ENCODE measurements around the gene DAP. TPM values are rescaled to one million over a fixed set of nuclear protein-coding genes. Genes with fewer than 3 reads are reported as not detected.

DAP gene
- total RNA-seq, 1 donor from 2014 or later = 22.9 TPM

DNA sequence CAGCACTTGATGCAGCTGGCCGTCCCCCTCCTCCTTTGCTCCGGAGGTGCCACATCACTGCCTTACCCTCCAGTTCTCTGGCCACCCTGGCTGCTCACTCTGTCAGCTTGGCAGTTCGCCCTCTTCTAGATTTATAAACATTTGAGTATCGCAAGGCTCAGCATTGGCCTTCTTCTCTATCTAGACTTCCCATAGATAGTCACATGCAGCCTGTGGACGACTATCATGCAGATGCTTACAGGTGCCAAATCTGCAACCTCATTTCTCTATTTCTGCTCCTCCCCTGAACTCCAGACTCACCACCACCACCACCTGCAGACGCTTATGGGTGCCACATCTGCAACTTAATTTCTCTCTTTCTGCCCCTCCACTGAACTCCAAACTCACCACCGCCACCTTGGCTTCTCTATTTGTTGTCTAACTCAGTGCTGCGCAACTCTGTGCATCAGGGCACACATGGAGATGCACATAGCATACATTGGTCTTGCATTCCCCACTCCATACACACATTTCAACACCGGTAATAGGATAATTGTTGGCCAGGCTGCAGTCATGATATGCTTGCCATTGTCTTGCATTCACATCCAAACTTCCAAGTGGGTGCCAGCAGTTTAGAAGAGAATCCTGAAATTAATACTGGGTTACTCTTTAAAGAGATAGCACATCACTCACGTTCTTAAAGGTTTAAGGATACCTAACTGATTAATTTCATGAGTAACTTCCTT lies 1.9 kb upstream of the DAP start:
- DNase-seq = no peak
- peak overlapping the region; percentile 96 for H3K27ac ChIP-seq (replicated peaks)
- H3K27me3 ChIP-seq (ENCODE audit: low read depth) = no peaks in the 10 kb centered on the region
- intact Hi-C loops (cut with micrococcal nuclease) = loop anchor here (10.0 kb wide), 1 partner anchor 408 kb away; the partner anchor contains the start of gene MARCHF6
- TF ChIP-seq, protein P1, sequence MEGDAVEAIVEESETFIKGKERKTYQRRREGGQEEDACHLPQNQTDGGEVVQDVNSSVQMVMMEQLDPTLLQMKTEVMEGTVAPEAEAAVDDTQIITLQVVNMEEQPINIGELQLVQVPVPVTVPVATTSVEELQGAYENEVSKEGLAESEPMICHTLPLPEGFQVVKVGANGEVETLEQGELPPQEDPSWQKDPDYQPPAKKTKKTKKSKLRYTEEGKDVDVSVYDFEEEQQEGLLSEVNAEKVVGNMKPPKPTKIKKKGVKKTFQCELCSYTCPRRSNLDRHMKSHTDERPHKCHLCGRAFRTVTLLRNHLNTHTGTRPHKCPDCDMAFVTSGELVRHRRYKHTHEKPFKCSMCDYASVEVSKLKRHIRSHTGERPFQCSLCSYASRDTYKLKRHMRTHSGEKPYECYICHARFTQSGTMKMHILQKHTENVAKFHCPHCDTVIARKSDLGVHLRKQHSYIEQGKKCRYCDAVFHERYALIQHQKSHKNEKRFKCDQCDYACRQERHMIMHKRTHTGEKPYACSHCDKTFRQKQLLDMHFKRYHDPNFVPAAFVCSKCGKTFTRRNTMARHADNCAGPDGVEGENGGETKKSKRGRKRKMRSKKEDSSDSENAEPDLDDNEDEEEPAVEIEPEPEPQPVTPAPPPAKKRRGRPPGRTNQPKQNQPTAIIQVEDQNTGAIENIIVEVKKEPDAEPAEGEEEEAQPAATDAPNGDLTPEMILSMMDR (IDR thresholded peaks at IDR 0.05; ENCODE audit: borderline replicate concordance) = no peak
- H3K36me3 ChIP-seq = no peaks in the 10 kb centered on the region
- no peaks in the 10 kb centered on the region for H3K9me3 ChIP-seq (replicated peaks)
- no peak overlapping the region for H3K4me3 ChIP-seq
- peaks cover 26% of the 10 kb centered on the region for H3K4me1 ChIP-seq

DNA sequence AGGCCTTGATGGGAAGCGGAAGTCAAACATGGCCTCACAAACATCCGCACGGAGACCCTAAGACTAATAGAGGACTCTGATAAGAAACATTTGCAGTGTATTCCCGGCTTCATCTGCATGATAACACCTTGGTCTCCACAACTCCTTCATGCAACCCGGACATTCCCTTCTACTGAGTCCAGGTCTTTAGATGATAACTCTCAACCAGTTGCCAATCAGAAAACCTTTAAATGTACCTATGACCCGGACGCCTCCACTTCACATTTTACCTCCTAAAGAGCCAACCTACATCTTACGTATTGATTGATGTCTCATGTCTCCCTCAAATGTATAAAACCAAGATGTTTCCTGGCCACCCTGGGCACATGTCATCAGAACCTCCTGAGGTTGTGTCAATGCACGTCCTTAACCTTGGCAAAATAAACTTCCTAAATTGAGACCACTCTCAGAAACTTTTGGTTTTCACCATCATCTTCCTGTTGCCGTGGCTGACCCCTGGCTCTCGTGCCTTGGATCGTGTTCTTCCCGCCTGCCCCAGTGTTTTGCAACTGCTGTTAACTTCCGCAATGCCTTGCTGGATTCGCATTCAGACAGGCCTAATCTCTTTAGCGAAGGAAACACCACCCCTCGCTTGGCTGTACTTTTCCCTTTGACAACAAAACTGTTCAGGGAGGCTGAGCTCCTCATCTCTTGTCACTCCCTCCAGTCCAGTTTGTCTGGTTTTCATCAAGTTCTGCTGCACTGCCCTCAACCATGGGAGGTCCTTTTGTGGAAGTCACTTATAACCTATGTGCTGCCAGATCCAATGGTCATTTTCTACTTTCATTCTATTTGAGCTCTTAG lies 1.1 kb upstream of the DAP start:
- peak overlapping the region; percentile 96 for H3K27ac ChIP-seq (replicated peaks)
- peak overlapping the region; percentile 87 for H3K4me3 ChIP-seq
- DNase-seq = peak; percentile 48
- H3K27me3 ChIP-seq (ENCODE audit: low read depth) = no peaks in the 10 kb centered on the region
- H3K36me3 ChIP-seq = no peaks in the 10 kb centered on the region
- TF ChIP-seq, protein P1 (IDR thresholded peaks at IDR 0.05; ENCODE audit: borderline replicate concordance) = no peak
- intact Hi-C loops (cut with micrococcal nuclease) = loop anchor here (10.0 kb wide), 1 partner anchor 407 kb away; the partner anchor contains the start of gene MARCHF6
- H3K9me3 ChIP-seq (replicated peaks) = no peaks in the 10 kb centered on the region
- peaks cover 34% of the 10 kb centered on the region for H3K4me1 ChIP-seq

DNA sequence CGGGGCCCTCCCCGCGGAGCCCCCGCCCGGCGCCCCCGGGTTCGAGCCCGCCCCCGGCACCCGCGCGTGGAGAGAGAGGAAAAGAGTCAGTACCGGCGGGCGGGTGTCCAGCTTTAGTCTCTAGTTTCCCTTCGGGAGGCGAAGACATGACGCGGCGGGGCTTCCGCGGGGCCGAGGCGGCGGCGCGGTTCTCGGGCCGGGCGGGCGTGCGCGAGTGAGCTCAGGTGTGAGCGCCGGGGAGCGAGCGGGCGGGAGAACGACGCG lies 181 bp downstream of the DAP start:
- H3K27ac ChIP-seq (replicated peaks) = peak overlapping the region; percentile 96
- TF ChIP-seq, protein P1 (IDR thresholded peaks at IDR 0.05; ENCODE audit: borderline replicate concordance) = no peak
- peaks cover 44% of the 10 kb centered on the region for H3K4me1 ChIP-seq
- peak overlapping the region; percentile 87 for H3K4me3 ChIP-seq
- no peaks in the 10 kb centered on the region for H3K36me3 ChIP-seq
- no peak for DNase-seq
- H3K27me3 ChIP-seq (ENCODE audit: low read depth) = no peaks in the 10 kb centered on the region
- no peaks in the 10 kb centered on the region for H3K9me3 ChIP-seq (replicated peaks)
- intact Hi-C loops (cut with micrococcal nuclease) = loop anchor here (10.0 kb wide), 1 partner anchor 406 kb away; the partner anchor contains the start of gene MARCHF6

DNA sequence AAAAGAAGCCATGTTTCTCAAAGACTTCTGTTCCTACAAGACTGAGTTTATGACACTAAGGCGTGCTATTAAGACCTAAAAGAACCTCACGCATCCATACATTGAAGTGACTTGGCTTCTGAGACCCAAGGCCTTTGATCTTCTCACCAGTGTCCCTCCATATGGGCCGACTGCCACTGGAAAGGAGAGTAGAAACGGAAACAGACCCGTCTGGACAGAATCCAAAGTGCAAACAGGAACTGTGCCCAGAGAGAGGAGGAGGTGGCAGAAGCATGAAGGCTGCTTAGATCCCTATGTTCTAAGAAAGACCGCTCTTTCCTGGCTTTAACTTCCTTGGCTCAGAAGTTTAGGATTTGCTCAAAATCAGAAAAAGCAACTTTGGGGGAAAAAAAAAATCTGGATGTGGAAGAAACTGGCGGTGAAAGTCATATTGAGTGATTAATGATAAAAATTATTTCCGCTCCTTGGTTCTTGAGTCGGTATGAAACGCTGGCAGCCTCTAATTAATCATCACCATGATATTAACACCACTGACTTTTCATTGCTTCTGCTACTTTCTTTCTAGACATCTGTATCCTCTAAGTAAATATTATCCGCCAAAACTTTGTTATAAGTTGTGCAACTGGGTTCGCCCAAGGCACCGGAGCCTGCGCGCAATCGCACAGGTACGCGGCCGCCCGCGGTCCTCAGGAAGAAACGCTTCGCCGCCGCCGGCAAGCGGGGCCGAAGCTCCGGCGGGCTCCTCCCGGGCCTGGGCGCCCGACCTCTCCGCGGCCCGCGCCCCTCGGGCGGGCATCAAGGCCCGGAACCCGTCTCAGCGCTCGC lies 726 bp downstream of the DAP start:
- TF ChIP-seq, protein P1 (IDR thresholded peaks at IDR 0.05; ENCODE audit: borderline replicate concordance) = no peak
- Histone ChIP-seq H3K27ac (replicated peaks) (peak overlapping the region; percentile 96), H3K4me1 (peaks cover 44% of the 10 kb centered on the region), H3K4me3 (peak overlapping the region; percentile 87), H3K27me3 (ENCODE audit: low read depth) (no peaks in the 10 kb centered on the region), H3K36me3 (peaks cover under 1% of the 10 kb centered on the region), H3K9me3 (replicated peaks) (no peaks in the 10 kb centered on the region)
- intact Hi-C loops (cut with micrococcal nuclease) = loop anchor here (10.0 kb wide), 1 partner anchor 406 kb away; the partner anchor contains the start of gene MARCHF6
- DNase-seq = peak; percentile 33

DNA sequence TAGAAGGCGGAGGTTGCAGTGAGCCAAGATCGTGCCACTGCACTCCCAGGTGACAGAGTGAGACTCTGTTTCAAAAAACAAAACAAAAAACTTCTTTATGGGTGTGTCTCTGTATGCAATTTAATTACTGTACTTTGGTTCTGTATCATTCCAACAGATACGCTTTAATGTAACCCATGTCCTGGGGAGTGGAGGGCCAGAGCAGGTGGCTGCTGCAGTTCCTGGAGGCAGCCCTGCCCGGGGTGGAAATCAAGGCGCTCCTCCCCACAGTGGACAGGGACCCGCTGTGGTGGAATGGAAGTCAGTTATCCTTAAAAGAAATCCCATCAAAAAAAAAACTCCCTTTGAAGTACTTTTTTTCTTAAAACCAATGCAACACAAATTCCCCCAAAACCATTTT lies 1.9 kb downstream of the DAP start:
- DNase-seq = no peak
- peaks cover 7% of the 10 kb centered on the region for H3K36me3 ChIP-seq
- H3K27ac ChIP-seq (replicated peaks) = no peak overlapping the region
- no peaks in the 10 kb centered on the region for H3K27me3 ChIP-seq (ENCODE audit: low read depth)
- no peaks in the 10 kb centered on the region for H3K9me3 ChIP-seq (replicated peaks)
- peaks cover 44% of the 10 kb centered on the region for H3K4me1 ChIP-seq
- no peak overlapping the region for H3K4me3 ChIP-seq
- intact Hi-C loops (cut with micrococcal nuclease) = no loop called here
- TF ChIP-seq, protein P1 (IDR thresholded peaks at IDR 0.05; ENCODE audit: borderline replicate concordance) = no peak

Data from left ventricle myocardium inferior (tissue), 1 donor.